DMS79 treated with DMSO at 0.1 percent for 48 hours (cell line): ENCODE measurements around the gene STK36.
A peak's percentile ranks its signal among the peaks of the same experiment; 100 is the strongest.
"Not testable (repeated sequence)": the region's sequence is repeated elsewhere in the genome, so short reads cannot be mapped to it uniquely, and the experiment has no call there.

Experiments used
- DNase-seq: peaks from one replicate; lab custom pipeline; 2025; lab: John Stamatoyannopoulos, UW

Gene STK36

DNA sequence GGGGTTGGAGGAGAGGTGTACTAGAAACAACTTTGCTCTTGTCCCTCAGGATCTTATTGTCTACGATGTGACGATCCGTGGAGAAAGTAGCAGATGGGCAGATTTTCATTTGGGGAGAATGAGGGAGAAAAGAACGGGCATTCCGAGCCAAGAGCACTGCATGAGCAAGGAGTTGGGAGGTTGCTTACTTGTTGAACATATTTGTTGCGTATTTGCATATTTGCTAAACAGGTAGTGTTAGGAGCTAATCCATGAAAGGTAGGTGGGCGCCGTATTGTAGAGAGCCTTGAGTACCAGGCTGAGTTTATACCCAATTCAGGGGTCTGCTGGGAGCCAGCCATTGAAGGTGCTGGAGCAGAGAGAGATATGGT, 11.9 kb upstream of the STK36 start:
- DNase-seq, result no peak

DNA sequence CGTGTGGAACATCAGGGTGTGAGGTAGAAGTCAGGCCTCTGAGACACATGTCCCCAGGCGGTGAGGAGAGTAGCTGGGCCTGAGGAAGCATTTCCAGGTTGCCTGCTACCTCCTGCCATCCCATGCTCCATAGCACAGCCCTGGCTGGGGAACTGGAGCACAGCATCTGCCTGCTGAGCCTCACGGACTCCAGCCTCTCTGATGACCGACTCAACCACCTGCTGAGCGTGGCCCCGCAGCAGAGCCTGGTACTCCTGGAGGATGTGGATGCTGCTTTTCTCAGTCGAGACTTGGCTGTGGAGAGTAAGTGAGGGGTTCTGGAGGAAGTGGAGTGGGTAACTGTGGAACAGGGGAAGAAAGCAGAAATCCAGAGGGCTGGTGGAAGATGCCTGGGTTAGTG, 9.5 kb upstream of the STK36 start:
- no peak for DNase-seq

DNA sequence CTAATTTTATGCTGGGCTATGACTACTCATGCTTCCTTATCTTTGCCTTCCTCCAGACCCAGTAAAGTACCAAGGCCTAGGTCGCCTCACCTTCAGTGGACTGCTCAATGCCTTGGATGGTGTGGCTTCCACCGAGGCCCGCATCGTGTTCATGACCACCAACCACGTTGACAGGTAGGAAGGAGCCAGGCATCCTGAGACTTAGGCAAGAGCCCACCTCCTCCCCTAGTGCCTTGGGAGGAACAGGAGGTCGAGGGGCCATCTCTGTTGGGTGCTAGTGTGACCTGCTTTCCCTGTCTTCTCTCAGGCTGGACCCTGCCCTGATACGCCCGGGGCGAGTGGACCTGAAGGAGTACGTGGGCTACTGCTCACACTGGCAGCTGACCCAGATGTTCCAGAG, 9.1 kb upstream of the STK36 start:
- no peak for DNase-seq

DNA sequence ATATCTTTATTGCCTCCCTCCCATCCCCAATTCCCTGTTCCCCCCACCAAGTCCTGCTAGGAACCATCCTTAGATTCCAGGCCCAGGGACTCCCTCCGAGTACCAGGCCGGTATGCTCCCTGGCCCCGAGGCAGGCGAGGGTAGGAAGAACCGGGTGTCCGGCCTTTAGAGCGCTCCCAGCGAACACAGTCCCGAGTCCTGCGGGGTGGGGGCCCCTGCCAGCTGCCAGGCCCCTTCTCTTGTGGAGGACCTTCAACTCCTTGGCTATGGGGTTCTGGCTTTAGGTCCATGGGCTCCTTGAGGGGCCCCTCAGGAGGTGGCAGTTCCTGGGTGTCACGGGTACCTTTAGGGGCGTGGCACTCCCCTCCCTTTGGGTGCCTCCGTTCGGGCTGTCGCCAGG, 8.0 kb upstream of the STK36 start:
- DNase-seq, result no peak

DNA sequence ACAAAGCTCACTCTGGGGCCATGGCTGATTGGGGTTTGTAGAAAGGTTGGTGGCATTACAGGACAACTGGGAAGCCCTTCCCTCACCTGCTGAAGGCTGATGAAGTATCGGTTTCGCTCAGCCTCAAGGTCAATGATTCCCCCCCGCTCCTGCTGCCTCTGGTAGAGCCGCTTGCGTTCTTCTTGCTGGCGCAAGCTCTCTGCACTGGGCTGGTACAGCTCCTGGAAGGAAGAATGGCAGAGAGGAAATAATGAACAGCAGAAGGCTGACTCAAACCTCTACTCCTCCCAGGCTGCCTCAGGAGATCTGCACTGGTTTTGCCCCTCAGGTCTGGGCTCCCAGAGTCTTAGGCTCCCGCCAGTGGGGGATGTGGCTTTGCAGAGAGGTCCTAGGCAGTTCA, 7.2 kb upstream of the STK36 start:
- no peak for DNase-seq

DNA sequence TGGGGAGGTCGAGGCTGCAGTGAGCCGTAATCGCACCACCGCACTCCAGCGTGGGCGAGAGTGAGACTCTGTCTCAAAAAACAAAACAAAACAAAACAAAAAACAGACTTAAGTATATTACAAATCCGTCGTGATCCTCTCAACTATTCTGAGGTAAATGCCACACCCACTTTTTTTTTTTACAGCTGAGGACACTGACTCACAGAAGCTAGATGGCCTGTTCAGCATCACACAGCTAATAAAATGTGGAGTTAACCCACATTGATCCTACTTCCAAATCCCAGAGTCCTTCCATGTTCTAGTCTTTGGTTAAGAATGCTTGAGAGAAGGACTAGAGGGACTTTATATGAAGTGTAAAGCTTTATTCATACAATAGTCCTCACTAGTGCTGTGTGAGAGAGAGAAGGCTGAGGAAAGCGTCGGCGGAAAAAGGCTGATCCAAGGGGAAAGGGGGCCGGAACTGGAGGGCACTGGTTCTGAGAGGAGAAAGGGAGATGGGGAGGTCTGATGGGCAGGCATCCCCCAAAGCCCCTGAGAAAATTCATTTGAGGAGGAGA, 711 bp upstream of the STK36 start:
- no peak for DNase-seq

DNA sequence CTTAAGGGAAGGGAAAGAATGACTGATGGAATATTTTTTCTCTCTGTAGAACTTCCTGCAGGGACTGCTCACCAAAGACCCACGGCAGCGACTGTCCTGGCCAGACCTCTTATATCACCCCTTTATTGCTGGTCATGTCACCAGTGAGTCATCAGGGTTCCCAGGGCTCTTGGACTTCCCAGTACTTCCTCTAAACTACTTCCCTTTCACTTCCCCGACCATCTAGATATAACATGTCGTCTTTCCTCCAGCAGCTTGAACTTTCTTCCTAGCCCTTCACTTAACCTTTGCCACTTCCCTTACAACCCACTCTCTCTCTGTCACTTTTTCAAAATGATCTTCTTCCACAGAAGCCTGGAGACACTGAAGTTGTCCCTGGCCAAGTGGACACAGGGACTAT, 7.2 kb downstream of the STK36 start:
- DNase-seq, result no peak

DNA sequence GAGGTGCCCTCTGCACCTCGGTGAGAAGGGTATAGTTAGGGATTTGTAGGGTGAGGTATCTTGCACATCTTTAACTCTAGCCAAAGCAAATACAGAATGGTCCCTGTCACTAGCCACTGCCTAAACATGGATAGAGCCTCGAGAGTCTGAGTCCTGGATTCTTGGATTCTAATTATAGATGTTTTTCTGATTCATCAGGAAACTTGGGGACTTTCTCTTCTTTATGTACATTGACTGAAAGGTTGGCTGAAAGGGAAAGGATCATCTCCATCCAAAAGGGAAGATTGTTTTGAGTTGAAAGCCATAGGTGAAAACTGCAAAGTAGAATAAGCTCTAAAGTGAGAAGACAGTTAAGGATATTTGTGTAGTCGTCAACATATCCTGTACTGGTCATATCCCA, 8.2 kb downstream of the STK36 start:
- DNase-seq, result no peak

DNA sequence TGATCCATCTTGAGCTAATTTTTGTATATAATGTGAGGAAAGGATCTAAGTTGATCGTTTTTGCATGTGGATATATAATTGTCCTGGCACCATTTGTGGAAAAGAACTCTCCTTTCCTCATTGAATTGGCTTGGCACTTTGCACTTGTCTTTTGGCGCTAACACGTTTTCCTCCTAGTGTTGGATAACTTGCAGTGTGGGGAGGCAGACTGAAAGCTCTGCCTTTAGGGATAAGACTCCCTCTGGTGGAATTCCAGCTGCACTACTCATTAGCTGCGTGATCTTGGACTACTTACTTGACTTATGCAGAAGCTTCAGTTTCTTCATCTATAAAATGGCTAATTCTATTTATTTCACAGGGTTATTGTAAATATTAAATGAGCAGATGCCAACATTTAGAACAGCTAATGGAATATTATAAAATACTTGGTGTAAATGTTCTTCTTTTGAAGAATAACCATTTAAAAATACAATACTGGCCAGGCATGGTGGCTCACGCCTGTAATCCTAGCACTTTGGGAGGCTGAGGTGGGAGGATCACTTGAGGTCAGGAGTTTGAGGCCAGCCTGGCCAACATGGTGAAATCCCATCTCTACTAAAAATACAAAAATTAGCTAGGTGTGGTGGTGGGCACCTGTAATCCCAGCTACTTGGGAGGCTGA, 15.6 kb downstream of the STK36 start:
- DNase-seq, result not testable (repeated sequence)

DNA sequence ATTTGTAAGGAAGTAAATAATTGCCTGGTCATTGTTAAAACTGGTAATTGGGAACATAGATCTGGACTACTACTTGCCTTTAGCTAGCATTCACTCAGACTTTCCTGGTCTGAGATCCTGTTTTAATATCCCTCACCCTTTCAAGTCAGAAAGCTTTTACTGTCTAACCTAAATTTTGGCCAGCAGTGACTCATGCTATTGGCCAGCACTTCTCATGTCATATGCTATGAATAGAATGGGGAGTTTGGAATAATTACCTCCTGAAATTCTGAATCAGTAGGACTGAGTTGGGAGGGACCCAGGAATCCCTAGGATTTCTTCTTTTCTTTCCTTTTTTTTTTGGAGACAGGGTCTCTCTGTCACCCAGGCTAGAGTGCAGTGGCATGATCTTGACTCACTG, 19.3 kb downstream of the STK36 start:
- DNase-seq, result no peak

DNA sequence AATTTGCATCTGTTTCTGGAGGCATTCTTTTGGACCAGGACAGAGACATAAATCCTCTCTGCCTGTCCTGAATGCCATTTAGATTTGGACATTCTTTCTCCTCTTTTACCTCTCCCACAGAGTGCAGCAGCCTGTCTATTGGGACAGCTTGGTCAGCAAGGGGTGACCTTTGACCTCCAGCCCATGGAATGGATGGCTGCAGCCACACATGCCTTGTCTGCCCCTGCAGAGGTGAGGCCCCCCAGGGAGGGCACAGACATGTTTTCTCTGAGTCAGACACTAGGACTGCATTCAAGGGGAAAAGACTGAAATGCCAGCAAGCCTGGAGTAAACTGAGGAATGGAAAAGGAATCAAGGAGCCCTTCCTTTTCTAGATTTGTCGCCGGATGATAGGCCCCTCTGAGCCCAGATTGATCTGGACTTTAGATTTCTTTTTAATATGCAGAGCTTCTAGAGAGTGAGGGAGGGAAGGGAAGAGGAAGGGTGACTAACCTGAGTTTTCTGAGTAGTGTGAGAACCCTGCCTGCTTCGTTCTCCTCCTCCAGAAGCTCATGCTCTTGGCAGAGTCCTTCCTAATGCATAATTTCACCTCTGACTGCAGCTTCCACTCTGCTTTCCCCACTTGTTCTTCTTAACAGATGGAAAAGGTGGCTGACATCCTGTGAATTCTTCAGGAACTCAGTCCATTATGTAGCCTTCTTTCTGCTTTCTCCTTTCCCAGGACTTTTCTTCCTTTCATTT, 22.7 kb downstream of the STK36 start:
- DNase-seq, result no peak

DNA sequence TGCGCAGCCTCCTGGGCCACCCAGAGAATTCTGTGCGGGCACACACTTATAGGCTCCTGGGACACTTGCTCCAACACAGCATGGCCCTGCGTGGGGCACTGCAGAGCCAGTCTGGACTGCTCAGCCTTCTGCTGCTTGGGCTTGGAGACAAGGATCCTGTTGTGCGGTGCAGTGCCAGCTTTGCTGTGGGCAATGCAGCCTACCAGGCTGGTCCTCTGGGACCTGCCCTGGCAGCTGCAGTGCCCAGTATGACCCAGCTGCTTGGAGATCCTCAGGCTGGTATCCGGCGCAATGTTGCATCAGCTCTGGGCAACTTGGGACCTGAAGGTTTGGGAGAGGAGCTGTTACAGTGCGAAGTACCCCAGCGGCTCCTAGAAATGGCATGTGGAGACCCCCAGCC, 27.0 kb downstream of the STK36 start:
- no peak for DNase-seq

DNA sequence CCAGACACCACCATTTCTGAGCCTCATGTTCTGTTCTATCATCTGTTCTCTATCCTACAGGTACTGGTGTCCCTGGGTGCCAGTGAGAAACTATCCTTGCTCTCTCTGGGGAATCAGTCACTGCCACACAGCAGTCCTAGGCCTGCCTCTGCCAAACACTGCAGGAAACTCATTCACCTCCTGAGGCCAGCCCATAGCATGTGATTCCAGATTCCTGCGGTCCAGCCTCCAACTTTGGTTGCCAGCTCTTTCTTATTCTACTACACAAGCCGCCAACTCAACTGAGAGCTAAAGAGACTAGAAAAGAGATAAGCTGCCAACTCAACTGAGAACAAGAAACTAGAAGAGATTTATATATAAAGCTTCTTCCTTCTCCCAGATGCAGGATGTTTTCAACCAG, 29.9 kb downstream of the STK36 start:
- DNase-seq, result no peak

DNA sequence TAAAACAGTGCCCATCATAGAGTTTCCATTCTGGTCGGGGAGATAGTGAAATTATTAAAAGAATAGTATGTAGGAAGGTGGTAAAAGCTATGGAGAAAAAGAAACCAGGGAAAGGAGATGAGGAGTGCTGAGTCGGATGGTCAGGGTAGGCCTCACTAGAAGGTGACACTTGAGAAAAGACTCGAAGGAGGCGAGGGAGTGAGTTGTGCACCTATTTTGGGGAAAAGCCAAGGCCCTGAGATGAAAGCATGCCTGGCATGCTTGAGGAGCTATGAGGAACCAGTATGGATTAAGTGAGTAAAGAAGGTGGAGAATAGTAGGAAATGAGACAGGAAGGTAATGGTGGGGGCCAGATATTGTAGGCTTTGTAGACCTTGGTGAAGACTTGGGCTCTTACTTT, 31.5 kb downstream of the STK36 start:
- DNase-seq, result no peak

DNA sequence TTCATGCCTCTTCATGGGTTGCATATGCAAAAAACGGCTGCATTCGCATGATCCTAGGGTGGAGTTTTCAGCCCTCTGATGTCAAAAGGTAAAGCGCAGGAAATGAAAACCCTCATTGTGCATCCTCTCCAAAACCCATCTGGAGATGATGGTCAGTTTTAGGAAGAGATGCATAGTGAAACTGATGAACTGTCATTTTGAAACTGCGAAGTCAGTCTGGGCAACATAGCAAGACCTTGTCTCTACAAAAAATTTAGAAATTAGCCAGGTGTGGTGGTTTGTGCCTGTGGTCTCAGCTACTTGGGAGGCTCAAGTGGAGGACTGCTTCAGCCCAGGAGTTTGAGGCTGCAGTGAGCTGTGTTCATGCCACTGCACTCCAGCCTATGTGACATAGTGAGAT, 36.2 kb downstream of the STK36 start:
- DNase-seq, result no peak

DNA sequence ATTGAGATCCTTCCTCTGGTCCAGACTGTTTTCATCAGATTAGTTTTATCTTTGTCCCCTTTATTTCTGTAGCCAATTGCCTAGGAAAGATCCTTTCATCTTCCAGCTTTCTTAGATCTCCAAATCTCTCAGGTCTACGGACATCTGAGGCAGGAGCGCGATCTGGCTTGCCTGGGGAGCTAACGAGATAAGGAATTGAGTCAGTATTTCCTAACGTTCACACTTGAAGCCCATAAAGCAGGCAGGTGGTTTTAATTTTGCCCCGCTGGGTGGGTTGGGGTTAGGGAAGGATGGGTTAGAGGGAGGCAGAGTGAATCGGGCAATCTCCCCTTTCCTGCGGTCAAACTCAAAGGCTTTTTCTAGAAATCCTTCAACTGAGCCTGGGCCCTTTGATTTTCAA, 38.0 kb downstream of the STK36 start:
- no peak for DNase-seq

DNA sequence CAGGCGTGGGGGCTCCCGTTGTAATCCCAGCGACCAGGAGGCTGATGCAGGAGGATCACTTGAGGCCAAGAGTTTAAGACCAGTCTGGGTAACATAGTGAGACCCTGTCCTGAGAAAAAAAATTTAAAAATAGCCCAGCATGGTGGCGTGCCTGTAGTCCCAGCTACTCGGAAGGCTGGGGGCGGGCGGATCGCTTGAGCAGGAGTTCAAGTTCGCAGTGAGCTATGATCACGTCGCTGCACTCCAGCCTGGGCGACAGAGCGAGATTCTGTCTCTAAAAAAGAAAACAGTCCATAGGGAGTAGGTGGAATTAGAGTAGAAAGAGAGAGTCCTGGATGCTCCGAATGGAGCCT, 38.4 kb downstream of the STK36 start:
- DNase-seq, result no peak

DNA sequence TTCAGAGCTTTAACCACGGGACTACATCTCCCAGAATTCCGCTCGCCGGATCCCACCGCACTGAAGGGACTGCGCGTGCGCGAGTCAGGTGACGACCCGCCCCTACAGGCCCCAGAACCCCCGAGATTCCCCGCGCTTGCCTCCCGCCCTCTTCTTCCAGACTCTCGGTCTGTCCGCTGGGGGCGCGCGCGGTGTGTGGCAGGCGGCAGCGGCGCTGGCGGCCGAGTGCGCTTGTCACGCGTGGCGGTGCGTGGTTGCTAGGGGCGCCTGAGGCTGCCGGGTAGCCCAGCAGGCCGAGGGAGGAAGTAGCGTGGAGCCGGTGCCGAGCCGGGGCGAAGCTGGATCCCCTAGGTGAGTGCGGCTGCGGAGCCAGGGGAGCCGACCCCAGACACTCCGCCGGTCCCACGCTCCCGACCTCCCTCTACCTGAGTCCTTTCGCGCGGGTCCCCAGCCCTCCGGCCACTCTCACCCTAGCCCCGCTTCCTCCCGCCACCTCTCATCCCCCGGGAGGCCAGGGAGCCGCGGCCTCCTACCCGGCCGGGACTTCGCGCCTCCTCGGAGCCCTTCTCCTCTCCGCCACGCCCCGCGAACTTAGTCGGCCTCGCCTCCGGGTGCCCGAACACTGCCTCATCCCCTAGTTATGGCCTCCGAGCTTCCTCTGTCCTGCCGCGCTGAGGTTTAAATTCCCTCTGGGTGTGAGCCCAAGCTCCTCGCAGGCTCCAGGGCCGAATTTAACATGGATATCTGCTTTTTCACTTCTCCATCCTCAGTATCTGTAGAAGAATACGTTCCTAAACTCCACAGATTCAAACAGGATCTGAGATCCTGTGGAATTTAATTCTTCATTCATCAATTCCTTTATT, 39.0 kb downstream of the STK36 start, which contains the start of gene TTLL4:
TTLL4 (plus strand) TSS at position 149 of the 863 bp plus-strand sequence. CDS start 26,842 bp downstream, outside the sequence.
- peak; percentile 93 for DNase-seq

DNA sequence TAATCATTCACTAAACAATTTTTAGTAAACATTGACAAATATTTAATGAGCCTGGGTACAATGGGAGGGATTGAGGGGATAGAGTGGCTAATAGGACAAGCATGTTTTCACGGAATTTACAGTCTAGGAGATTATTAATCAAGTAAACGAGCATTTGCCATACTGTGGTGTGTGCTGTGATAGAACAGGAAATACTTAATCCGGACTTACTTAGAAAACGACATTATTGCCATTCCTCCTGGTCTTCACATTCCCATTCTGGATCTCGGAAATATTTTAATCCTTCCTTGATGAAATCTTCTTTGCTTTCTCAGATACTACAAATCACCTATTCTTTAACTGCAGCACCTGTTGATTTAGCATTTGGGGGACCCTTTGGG, 39.7 kb downstream of the STK36 start:
- no peak for DNase-seq

DNA sequence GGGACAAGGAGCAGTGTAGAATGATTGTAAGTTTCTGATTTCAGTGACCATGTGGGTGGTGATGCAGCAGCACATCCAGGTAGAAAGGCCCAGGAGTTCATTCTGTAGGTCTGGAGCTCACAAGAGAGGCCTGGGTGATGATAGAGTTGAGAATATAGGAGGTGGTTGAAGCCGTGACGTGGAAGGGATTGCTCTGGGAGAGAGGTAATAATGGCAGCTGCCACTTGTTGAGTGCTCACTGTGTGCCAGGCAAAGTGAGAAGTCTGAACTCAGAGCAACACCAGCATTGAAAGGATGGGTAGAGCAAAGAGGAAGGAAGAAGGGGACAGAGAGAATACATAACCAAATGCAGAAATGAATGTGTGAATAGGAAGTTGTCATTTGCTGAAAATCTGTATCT, 42.0 kb downstream of the STK36 start:
- DNase-seq, result no peak

DNA sequence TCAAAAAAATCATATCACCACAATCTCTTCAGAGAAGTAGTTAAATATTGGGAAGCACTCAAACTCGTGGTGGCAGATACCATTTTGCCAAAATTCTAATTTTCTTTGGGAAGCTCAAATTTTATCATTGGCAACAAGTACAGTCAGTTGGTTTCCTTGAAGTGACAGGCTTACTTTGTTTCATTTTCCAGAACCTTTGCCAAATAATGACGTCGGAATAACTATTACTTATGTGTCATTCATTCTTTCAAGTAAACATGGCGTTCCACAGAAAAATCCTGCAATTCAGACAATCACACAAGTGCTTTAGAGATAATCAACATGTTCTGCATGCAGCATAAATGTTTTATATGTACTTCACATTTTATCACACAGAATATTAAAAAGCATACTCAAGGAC, 44.2 kb downstream of the STK36 start:
- no peak for DNase-seq

DNA sequence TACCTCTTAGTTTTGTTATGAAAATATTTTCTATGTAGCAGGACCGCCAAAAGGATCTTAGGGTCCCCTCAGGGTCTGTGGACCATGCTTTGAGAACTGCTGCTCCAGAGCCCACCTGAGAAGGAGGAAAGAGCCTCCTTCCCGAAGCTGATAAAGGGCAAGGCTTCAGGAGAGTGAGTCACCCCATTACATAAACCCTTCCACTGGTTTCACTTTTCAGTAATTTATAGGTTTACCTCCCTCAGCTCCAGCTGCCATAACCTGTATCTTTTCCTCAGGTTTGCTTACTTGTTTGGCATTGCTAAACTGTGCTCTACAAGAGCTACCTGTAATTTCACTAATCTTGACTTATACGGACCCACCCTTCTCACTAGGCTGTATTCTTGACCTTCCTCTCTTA, 45.4 kb downstream of the STK36 start:
- DNase-seq, result no peak

DNA sequence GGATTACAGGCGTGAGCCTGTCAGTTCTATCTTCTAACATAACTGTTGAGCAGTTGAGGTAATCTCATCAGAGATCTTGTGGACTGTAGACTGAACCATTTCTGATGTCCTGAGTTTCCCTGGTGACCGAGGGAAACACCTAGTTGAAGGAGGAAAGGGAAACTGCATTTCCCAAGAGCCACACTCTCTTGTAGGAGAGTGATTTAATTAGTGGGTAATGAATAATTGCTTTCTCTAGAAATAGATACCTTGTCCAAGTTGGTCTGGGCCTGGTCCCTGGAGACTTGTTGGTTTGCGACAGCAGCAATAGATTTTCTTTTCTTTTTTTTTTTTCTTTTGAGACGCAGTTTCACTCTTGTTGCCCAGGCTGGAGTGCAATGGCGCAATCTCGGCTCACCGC, 46.2 kb downstream of the STK36 start:
- no peak for DNase-seq
